Astrocyte (in vitro differentiated cells and primary cell): ENCODE measurements around the gene CDH26.

Experiments used
- EZH2 ChIP-seq: IDR thresholded peaks from 2 replicates; pipeline ENCODE4 v1.6.1; 2012; ENCODE audit warnings: mild to moderate bottlenecking, low read length, inconsistent platforms; ENCODE audit not compliant: insufficient read depth
- TF ChIP-seq, protein P1 (sequence below): IDR thresholded peaks from 2 replicates; pipeline ENCODE4 v1.5.1; 2011; ENCODE audit warnings: low read depth, mild to moderate bottlenecking, inconsistent platforms, low read length, moderate library complexity; ENCODE audit not compliant: insufficient read depth

DNA sequence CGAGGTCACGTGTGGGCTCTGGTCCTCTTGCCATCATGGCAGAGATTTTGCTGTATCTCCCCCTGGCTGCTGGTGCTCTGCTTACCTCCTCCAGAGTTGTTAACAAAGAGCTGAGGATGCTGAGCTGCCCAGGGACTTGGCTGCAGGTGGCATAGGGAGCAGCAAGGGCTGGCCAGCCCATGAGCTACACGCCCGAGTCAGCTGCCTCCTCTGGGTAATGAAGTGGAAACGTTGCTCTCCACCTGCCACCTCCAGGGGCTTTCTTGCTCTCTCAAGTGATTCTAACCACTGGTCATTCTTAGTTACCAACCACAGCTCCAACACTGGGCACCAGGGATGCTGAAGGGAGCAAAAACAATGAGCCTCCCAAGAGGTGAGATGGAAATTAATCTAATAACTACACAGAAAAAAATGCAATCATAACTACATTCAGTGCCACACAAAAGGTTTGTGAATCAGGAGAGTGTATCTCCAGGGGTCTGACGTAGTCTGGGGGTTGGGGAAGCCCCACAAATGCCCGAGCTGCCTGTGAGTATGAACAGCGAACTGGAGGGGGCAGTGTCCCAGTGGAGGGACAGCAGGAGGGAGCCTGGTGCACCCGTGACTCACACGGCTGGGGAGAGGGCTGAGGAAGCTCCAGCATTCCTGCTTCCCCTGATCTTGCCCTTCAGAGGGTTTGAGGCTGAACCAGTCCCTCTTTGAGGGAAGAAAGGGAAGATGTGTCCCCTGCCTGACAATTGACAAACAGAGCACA, 78.7 kb downstream of the CDH26 start:
- TF ChIP-seq, protein P1, sequence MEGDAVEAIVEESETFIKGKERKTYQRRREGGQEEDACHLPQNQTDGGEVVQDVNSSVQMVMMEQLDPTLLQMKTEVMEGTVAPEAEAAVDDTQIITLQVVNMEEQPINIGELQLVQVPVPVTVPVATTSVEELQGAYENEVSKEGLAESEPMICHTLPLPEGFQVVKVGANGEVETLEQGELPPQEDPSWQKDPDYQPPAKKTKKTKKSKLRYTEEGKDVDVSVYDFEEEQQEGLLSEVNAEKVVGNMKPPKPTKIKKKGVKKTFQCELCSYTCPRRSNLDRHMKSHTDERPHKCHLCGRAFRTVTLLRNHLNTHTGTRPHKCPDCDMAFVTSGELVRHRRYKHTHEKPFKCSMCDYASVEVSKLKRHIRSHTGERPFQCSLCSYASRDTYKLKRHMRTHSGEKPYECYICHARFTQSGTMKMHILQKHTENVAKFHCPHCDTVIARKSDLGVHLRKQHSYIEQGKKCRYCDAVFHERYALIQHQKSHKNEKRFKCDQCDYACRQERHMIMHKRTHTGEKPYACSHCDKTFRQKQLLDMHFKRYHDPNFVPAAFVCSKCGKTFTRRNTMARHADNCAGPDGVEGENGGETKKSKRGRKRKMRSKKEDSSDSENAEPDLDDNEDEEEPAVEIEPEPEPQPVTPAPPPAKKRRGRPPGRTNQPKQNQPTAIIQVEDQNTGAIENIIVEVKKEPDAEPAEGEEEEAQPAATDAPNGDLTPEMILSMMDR, result peak; percentile 29
- TF ChIP-seq EZH2, result no peak
